GM21390 (cell line): ENCODE data around the gene ANKRD28.
"Not testable (repeated sequence)": the region's sequence is repeated elsewhere in the genome, so short reads cannot be mapped to it uniquely, and the experiment has no call there.

Experiments used
- ATAC-seq: cut with Tn5 transposase; IDR thresholded peaks from one replicate; pipeline ENCODE4 v1.9.1; 2021; ENCODE audit not compliant: unreplicated experiment

The ANKRD28 gene

GRCh38 chr3:15797642-15798303 is at the start of gene ANKRD28:
Gene ANKRD28 (minus strand): TSS chr3:15797979. CDS start chr3:15796521, 1,458 bp downstream.
- ATAC-seq: no peak

- no peak for ATAC-seq
Observed at GRCh38 chr3:15847239-15847638, 49.5 kb upstream of the ANKRD28 start.

GRCh38 chr3:15846606-15847005 is 48.8 kb upstream of the ANKRD28 start:
- ATAC-seq: no peak

GRCh38 chr3:15845475-15845874 is 47.7 kb upstream of the ANKRD28 start:
- peak; percentile 78 for ATAC-seq

- no peak for ATAC-seq
Observed at GRCh38 chr3:15844889-15845288, 47.1 kb upstream of the ANKRD28 start.

- ATAC-seq: not testable (repeated sequence)
Observed at GRCh38 chr3:15841091-15841973, 43.6 kb upstream of the ANKRD28 start.

GRCh38 chr3:15839568-15839967 is 41.8 kb upstream of the ANKRD28 start:
- ATAC-seq: no peak

GRCh38 chr3:15831927-15832326 is 34.1 kb upstream of the ANKRD28 start:
- ATAC-seq: no peak

GRCh38 chr3:15825016-15825415 is 27.2 kb upstream of the ANKRD28 start:
- ATAC-seq: no peak

- ATAC-seq: no peak
Observed at GRCh38 chr3:15823092-15823491, 25.3 kb upstream of the ANKRD28 start.

- ATAC-seq: no peak
Observed at GRCh38 chr3:15822281-15822680, 24.5 kb upstream of the ANKRD28 start.

- no peak for ATAC-seq
Observed at GRCh38 chr3:15820911-15821310, 23.1 kb upstream of the ANKRD28 start.

GRCh38 chr3:15819576-15819975 is 21.8 kb upstream of the ANKRD28 start:
- ATAC-seq: no peak

- ATAC-seq: no peak
Observed at GRCh38 chr3:15819043-15819442, 21.3 kb upstream of the ANKRD28 start.

- ATAC-seq: no peak
Observed at GRCh38 chr3:15815696-15816095, 17.9 kb upstream of the ANKRD28 start.

- ATAC-seq: not testable (repeated sequence)
Observed at GRCh38 chr3:15813079-15813478, 15.3 kb upstream of the ANKRD28 start.

- no peak for ATAC-seq
Observed at GRCh38 chr3:15812183-15812582, 14.4 kb upstream of the ANKRD28 start.

- peak; percentile 32 for ATAC-seq
Observed at GRCh38 chr3:15810702-15811101, 12.9 kb upstream of the ANKRD28 start.

- no peak for ATAC-seq
Observed at GRCh38 chr3:15809313-15809712, 11.5 kb upstream of the ANKRD28 start.

GRCh38 chr3:15808679-15809310 is 11.0 kb upstream of the ANKRD28 start:
- ATAC-seq: no peak

GRCh38 chr3:15805756-15806266 is 8.0 kb upstream of the ANKRD28 start:
- peak; percentile 76 for ATAC-seq
